Measurements from ENCODE around the gene GNLY.
"Not testable (repeated sequence)": the region's sequence is repeated elsewhere in the genome, so short reads cannot be mapped to it uniquely, and the experiment has no call there.

Gene GNLY

DNA sequence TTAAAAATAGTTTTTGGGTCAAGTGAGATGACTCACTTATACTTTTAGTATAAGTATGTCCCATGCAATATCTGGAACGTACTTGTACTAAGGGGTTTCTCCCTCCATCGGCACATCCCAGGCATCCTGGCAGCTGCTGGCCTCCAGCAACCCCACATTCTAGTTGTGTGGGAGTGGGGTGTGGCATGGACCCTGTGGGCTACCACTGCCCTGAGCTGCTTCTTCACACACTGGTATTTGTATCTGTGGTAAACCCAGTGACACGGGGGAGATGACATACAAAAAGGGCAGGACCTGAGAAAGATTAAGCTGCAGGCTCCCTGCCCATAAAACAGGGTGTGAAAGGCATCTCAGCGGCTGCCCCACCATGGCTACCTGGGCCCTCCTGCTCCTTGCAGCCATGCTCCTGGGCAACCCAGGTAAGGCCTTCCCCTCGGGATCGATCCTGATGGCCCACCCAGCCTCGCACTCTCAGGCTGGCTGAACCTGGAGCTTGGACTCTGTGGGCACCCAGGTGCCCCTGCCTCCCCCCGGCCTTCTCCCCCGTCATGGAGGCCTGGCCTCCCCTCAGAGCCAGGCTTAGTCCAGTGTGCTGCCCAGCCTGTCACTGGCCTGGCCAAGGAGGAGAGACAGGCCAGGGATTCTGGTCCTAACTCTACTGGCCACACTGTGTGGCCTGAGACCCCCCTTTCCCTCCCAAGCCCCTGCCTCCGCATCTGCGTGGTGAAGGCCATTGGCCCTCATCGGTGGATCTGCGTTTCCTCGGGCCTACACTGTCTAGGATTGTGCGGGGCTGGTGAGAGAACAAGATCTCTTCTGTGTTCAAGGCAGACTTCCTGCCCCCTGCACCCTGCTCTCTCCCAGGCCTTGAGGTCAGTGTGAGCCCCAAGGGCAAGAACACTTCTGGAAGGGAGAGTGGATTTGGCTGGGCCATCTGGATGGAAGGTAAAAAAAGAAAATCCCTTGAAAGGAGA, at the start of gene GNLY:
GNLY (plus strand) TSS at position 307 of the 974 bp plus-strand sequence; CDS start at position 368, 61 bp downstream.
- peaks cover 8% of the 10 kb centered on the region for H3K27me3 Mint-ChIP-seq (ENCODE audit: low read depth)
- peaks cover 6% of the 10 kb centered on the region for H3K4me1 Mint-ChIP-seq (ENCODE audit: low read depth)
- H3K9me3 Mint-ChIP-seq: no peaks in the 10 kb centered on the region
- no peak within 1 kb of the TSS for H3K4me3 Mint-ChIP-seq
- no peak for DNase-seq (ENCODE audit: low spot score)
- no peaks in the 10 kb centered on the region for H3K36me3 Mint-ChIP-seq (ENCODE audit: low read depth)
- H3K27ac Mint-ChIP-seq: peak within 1 kb of the TSS; percentile 31

DNA sequence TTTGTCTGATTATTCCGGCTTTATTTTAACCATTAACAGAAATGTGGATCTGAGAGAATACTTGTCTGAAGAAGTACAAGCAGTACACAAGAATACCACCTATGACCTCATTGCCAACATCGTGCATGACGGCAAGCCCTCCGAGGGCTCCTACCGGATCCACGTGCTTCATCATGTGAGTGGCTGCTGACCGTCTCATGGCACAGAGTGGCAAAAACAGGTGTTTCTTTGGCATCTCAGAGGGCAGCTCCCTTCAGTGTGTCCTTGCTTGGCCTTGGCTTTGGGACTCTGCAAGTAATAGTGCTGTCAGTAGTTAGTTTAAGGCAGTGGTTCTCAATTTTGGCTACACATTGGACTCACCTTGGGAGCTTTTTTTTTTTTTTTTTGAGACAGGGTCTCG, 49.2 kb upstream of the GNLY start:
- Mint-ChIP-seq H3K4me3 (no peak overlapping the region), H3K27me3 (ENCODE audit: low read depth) (no peaks in the 10 kb centered on the region), H3K4me1 (ENCODE audit: low read depth) (peaks cover 14% of the 10 kb centered on the region), H3K9me3 (no peaks in the 10 kb centered on the region), H3K36me3 (ENCODE audit: low read depth) (peaks cover 74% of the 10 kb centered on the region), H3K27ac (no peak overlapping the region)
- no peak for DNase-seq (ENCODE audit: low spot score)

DNA sequence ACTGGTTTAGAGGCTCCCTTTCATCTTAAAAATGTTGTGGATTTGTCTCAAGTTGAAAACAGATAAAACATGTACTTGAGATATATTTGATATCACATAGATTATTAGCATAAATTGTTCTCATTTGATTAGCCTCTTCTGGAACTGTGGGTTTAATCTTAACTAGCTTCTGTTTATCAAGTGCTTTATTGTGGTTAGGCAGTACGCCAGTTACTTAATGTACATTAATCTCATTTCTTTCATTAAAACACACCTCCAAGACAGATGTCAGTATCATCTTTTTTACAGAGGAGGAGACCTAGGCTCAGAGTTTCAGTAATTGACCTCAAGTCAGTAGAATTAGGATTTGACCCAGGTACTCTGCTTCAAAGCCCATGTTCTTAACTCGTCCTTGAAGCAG, 48.0 kb upstream of the GNLY start:
- no peak for DNase-seq (ENCODE audit: low spot score)
- Mint-ChIP-seq H3K4me1 (ENCODE audit: low read depth) (peaks cover 14% of the 10 kb centered on the region), H3K27ac (no peak overlapping the region), H3K4me3 (no peak overlapping the region), H3K36me3 (ENCODE audit: low read depth) (peaks cover 70% of the 10 kb centered on the region), H3K9me3 (no peaks in the 10 kb centered on the region), H3K27me3 (ENCODE audit: low read depth) (no peaks in the 10 kb centered on the region)

DNA sequence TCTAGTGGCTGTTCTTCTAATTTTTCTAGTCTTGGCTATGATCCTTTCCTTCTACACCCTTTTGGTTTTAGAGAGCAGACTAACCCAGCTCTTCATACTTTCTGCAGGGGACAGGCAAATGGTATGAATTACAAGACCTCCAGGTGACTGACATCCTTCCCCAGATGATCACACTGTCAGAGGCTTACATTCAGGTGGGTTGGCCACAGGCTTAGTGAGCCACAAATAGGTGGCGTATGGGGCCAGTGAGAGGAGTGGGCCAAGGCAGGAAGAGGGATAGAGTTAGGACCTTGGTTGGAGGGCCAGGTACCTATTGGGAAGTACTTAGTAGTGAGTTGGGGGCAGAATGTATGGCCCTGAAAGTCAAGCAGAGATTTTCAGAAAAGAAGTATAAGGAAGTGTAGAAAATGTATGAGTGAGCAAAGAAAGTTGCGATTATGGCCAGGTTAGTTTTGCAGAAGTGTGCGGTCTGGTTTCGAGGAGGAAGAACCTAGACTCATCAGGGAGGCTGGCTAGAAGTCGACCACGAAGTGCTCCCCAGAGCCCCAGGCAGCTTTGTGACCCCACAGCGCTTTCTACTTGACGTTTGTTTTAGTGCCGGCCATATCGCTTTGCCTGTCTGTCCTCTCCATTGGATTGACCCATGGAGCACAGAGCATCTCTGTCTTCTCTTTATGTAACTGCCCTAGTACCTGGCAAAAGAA, 46.2 kb upstream of the GNLY start:
- no peak overlapping the region for H3K27ac Mint-ChIP-seq
- H3K4me3 Mint-ChIP-seq: no peak overlapping the region
- DNase-seq (ENCODE audit: low spot score): no peak
- H3K9me3 Mint-ChIP-seq: no peaks in the 10 kb centered on the region
- peaks cover 2% of the 10 kb centered on the region for H3K4me1 Mint-ChIP-seq (ENCODE audit: low read depth)
- peaks cover 63% of the 10 kb centered on the region for H3K36me3 Mint-ChIP-seq (ENCODE audit: low read depth)
- no peaks in the 10 kb centered on the region for H3K27me3 Mint-ChIP-seq (ENCODE audit: low read depth)

DNA sequence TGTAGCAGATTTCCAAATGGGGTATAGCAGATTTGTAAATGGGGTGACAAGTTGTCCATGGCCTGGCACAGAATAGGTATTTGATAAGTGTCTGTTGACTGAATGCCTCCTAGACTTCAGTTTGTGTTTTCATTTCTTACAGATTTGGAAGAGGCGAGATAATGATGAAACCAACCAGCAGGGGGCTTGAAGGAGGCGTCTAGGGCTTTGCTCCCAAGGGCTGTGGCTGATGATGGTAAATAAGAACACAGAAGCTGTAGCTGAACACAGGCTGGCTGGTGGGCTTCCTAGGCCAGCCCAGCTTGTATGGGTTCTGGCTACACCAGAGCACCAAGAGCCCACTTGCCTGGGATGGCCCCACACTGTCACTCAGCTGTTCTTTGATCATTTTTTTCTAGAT, 45.5 kb upstream of the GNLY start:
- Mint-ChIP-seq H3K36me3 (ENCODE audit: low read depth) (peaks cover 63% of the 10 kb centered on the region), H3K9me3 (no peaks in the 10 kb centered on the region), H3K4me3 (no peak overlapping the region), H3K4me1 (ENCODE audit: low read depth) (peaks cover 1% of the 10 kb centered on the region), H3K27ac (no peak overlapping the region), H3K27me3 (ENCODE audit: low read depth) (no peaks in the 10 kb centered on the region)
- DNase-seq (ENCODE audit: low spot score): no peak

DNA sequence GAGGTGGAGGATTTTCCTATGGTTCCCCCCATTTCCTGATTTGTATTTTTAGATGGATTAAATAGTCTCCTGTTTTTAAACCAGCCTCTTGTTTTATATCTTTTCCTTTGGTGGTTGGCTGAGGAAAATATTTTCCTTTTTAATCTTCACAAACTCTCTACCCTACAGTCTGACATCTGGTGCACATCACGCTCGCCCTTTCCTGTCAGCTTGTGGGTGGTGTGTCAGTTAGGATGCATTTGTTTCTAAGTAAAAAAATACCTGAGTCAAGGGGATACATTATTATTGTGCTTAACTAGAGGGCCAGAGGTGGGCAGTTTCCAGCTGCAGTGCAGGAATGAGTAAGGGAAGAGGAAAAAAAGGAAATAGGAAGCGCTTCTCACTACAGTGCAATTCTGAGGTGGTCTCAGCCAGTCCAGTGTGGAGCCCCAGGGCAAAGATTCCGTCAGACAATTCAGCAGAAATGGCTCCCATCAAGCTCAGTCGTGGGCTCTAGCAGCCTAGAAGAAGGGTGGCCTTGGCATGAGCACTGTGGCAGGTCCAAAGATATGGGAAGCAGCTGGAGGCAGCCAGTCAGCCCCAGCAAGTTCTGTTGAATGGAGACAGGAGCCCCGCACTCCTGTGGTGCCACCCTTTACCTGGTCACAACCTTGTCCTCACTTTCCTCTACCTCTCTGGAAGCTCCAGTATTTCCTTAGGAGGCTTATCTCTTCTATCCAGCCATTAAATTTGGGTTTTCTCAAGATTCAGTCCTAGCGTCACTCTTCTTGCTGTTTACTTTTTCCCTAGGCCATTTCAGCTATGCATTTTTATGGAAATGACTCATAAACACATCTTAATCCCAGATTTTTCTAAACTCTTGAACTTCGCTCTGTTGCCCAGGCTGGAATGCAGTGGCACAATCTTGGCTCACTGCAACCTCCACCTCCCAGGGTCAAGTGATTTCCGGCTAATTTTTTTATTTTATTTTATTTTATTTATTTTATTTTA, 44.7 kb upstream of the GNLY start:
- Mint-ChIP-seq H3K27ac (no peak overlapping the region), H3K36me3 (ENCODE audit: low read depth) (peaks cover 64% of the 10 kb centered on the region), H3K4me1 (ENCODE audit: low read depth) (peaks cover 1% of the 10 kb centered on the region), H3K27me3 (ENCODE audit: low read depth) (no peaks in the 10 kb centered on the region), H3K9me3 (no peaks in the 10 kb centered on the region), H3K4me3 (no peak overlapping the region)
- DNase-seq (ENCODE audit: low spot score): no peak

DNA sequence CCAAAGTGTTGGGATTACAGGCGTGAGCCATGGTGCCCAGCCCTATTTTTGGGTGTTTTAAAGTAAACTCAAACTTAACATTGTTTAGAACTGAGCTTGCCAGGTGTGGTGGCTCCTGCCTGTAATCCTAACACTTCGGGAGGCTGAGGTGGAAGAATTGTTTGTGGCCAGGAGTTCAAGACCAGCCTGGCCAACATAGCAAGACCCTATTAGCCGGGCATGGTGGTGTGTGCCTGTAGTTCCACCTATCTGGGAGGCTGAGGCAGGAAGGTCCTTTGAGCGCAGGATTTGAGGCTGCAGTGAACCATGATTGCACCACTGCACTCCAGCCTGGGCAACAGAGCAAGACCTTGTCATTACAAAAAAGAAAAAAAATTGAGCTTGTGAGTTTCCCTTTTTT, 43.7 kb upstream of the GNLY start:
- no peak for DNase-seq (ENCODE audit: low spot score)
- H3K9me3 Mint-ChIP-seq: no peaks in the 10 kb centered on the region
- H3K27ac Mint-ChIP-seq: no peak overlapping the region
- H3K27me3 Mint-ChIP-seq (ENCODE audit: low read depth): no peaks in the 10 kb centered on the region
- H3K36me3 Mint-ChIP-seq (ENCODE audit: low read depth): peaks cover 61% of the 10 kb centered on the region
- no peak overlapping the region for H3K4me3 Mint-ChIP-seq
- H3K4me1 Mint-ChIP-seq (ENCODE audit: low read depth): peaks cover 1% of the 10 kb centered on the region

DNA sequence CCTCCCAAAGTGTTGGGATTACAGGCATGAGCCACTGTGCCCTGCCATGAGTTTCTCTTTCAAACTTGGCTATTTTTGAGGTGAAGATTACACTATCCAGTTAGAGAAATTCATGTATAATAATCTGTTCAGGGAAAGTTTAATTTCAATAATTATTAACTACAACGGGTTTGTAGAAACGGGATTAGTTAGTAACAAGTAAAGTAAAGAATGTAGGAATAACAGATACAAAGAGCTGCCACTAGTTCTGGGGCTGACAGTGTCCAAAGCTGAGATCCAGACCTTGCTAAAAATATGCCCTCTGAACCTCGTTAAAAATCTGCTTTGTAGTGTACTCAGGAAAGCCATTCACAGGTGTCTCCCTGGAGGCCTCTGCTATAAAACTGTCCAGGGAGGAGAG, 43.1 kb upstream of the GNLY start:
- no peak for DNase-seq (ENCODE audit: low spot score)

DNA sequence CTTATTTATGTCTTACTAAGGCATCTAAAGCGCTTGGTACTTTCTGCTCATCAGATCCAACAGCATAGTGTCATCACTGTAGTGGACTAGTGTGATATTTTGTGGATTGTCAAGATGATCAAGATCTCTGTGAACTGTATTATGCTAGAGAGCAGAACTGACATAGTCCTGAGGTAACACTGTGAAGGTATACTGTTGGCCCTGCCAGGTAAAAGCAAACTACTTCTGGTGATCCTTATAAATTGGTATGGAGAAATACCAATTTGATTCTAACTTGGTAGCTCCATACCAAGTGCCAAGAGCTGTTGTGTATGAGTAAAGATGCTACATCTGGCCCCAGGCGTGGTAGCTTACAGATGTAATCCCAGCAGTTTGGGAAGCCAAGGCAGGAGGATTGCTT, 42.1 kb upstream of the GNLY start:
- H3K27ac Mint-ChIP-seq: no peak overlapping the region
- H3K4me1 Mint-ChIP-seq (ENCODE audit: low read depth): peaks cover 1% of the 10 kb centered on the region
- no peak for DNase-seq (ENCODE audit: low spot score)
- no peak overlapping the region for H3K4me3 Mint-ChIP-seq
- H3K36me3 Mint-ChIP-seq (ENCODE audit: low read depth): peaks cover 52% of the 10 kb centered on the region
- no peaks in the 10 kb centered on the region for H3K9me3 Mint-ChIP-seq
- no peaks in the 10 kb centered on the region for H3K27me3 Mint-ChIP-seq (ENCODE audit: low read depth)

More for the DNA sequence above, 43.1 kb upstream of the GNLY start:
- Mint-ChIP-seq H3K27me3 (ENCODE audit: low read depth) (no peaks in the 10 kb centered on the region), H3K4me1 (ENCODE audit: low read depth) (peaks cover 1% of the 10 kb centered on the region), H3K36me3 (ENCODE audit: low read depth) (peaks cover 58% of the 10 kb centered on the region), H3K27ac (no peak overlapping the region), H3K4me3 (no peak overlapping the region), H3K9me3 (no peaks in the 10 kb centered on the region)

DNA sequence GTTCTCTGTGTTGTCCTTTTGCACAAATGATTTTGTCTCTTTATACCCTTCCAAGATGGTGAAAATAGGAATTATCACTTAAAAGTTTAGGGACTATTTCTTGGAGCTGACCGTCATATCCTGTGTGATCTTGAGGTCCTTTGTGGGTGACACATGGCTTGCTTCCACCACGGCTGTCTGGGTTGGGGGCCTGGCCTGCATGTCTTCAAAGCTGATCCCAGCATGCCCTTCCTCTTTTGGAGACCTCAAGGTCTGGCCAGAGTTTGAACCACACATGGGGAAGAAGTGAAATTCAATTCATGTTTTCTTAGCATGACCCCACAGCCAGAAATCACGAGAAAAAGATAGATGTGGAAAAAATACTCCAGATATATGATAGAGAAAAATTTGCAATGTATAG, 40.2 kb upstream of the GNLY start:
- Mint-ChIP-seq H3K4me3 (no peak overlapping the region), H3K27me3 (ENCODE audit: low read depth) (no peaks in the 10 kb centered on the region), H3K4me1 (ENCODE audit: low read depth) (no peaks in the 10 kb centered on the region), H3K9me3 (no peaks in the 10 kb centered on the region), H3K27ac (peak overlapping the region; percentile 20), H3K36me3 (ENCODE audit: low read depth) (peaks cover 32% of the 10 kb centered on the region)
- DNase-seq (ENCODE audit: low spot score): no peak

DNA sequence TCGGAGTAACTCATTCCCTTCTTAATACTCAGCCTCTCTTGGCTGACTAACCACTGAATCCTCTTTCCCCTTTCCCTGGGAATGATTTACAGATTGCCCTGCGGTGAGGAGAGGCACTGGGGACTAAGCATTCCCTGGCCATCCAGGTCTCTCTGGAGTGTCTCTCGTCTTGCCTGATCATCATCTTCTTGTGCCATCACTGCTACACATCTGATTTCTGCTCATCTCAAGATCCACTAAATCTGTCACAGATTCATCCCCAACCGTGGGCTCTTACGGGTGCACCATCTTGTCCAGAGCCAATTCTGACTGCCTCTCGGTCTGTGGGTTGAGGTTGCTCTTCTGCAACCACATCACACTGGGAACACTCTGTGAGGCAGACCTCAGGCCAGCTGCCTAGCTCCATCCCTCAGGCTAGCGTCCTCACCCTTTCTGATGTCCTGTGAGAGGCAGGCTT, 38.2 kb upstream of the GNLY start:
- Mint-ChIP-seq H3K27ac (no peak overlapping the region), H3K4me1 (ENCODE audit: low read depth) (no peaks in the 10 kb centered on the region), H3K9me3 (no peaks in the 10 kb centered on the region), H3K4me3 (no peak overlapping the region), H3K27me3 (ENCODE audit: low read depth) (no peaks in the 10 kb centered on the region), H3K36me3 (ENCODE audit: low read depth) (peaks cover 20% of the 10 kb centered on the region)
- no peak for DNase-seq (ENCODE audit: low spot score)

DNA sequence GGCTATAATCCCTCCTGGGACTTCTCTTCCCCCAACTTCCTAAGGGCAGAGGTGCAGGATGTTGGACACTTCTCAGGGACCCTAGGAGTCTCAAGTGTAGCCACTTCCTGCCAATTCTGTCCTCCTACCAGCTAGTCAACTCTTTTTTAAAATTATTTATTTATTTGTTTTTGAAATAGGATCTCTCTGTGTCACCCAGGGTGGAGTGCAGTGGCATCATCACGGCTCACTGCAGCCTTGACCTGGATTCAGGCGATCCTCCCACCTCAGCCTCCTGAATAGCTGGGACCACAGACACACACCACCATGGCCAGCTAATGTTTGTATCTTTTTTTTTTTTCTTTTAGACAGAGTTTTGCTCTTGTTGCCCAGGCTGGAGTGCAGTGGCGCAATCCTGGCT, 37.7 kb upstream of the GNLY start:
- Mint-ChIP-seq H3K4me1 (ENCODE audit: low read depth) (no peaks in the 10 kb centered on the region), H3K27ac (no peak overlapping the region), H3K36me3 (ENCODE audit: low read depth) (peaks cover 15% of the 10 kb centered on the region), H3K4me3 (no peak overlapping the region), H3K27me3 (ENCODE audit: low read depth) (no peaks in the 10 kb centered on the region), H3K9me3 (no peaks in the 10 kb centered on the region)
- DNase-seq (ENCODE audit: low spot score): no peak

DNA sequence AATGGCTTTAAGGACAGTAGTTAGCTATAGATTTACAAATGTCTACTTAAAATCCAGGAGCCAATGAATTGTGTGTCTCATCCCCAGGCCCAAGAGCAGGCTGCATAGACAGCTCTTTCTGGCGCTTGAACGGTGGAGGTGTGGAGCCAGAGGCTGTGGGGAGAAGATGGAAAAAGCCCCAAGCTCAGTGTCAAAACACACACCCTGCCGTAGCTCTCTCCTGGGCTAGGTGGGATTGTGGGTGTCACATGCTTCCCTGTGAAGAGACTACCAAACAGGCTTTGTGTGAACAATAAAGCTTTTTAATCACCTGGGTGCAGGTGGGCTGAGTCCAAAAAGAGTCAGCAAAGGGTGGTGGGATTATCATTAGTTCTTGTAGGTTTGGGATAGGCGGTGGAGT, 36.8 kb upstream of the GNLY start:
- H3K4me1 Mint-ChIP-seq (ENCODE audit: low read depth); H3K9me3 Mint-ChIP-seq; H3K27me3 Mint-ChIP-seq (ENCODE audit: low read depth); DNase-seq (ENCODE audit: low spot score); H3K4me3 Mint-ChIP-seq; H3K27ac Mint-ChIP-seq: not testable (repeated sequence)
- H3K36me3 Mint-ChIP-seq (ENCODE audit: low read depth): peaks cover 11% of the 10 kb centered on the region
